Gastroesophageal sphincter (tissue), 4 donors: ENCODE results near the gene PHACTR1. TPM values are rescaled to one million over a fixed set of nuclear protein-coding genes. Genes with fewer than 3 reads are reported as not detected.

ENCODE experiments used
- ATAC-seq: fragments of 150-250 bp; one replicate; pipeline ENCODE4 v1.9.1; 2016; ENCODE audit warnings: mild to moderate bottlenecking, moderate library complexity
- H3K27ac ChIP-seq, 4 donors: fragments of 200-600 bp; sonication (generic) in 3 of 4; 1 replicate in 3 of 4; 2 replicates in 1 of 4; pipeline ENCODE4 v1.5.1; 2016 to 2019
- H3K27me3 ChIP-seq: fragments of 200-600 bp; sonication (generic); one replicate; pipeline ENCODE4 v1.5.1; 2019
- H3K36me3 ChIP-seq, 2 donors: fragments of 200-600 bp; sonication (generic); one replicate each; pipeline ENCODE4 v1.5.1; 2019; ENCODE audit warnings: control low read depth in 1 of 2
- H3K4me1 ChIP-seq, 3 donors: fragments of 200-600 bp; sonication (generic); 1 replicate in 2 of 3; 2 replicates in 1 of 3; pipeline ENCODE4 v1.5.1; 2016 to 2019; ENCODE audit warnings: control low read depth in 2 of 3
- H3K4me3 ChIP-seq, 2 donors: fragments of 200-600 bp; sonication (generic); one replicate each; pipeline ENCODE4 v1.5.1; 2019; ENCODE audit warnings: mild to moderate bottlenecking in 1 of 2, moderate library complexity in 1 of 2
- H3K9me3 ChIP-seq, 3 donors: fragments of 200-600 bp; sonication (generic); one replicate each; pipeline ENCODE4 v1.5.1; 2017 to 2019; ENCODE audit warnings: control low read depth in 2 of 3
- EP300 ChIP-seq: sonication (generic); formaldehyde crosslinking; IDR thresholded peaks from one replicate; pipeline ENCODE4 v1.6.1; 2017; ENCODE audit warnings: antibody characterized with exemption, mild to moderate bottlenecking
- POLR2A ChIP-seq, 2 donors: fragments of 450-650 bp; IDR thresholded peaks; one replicate each; pipeline ENCODE4 v1.6.1; 2017; ENCODE audit warnings: antibody characterized with exemption in 2 of 2, mild to moderate bottlenecking in 2 of 2, moderate library complexity in 1 of 2
- POLR2AphosphoS5 ChIP-seq: sonication (generic); formaldehyde crosslinking; IDR thresholded peaks from one replicate; pipeline ENCODE4 v1.6.1; 2017; ENCODE audit warnings: antibody characterized with exemption
- WGBS, 2 donors: methylation state at CpG; one replicate each; pipeline ENCODE4 v1.1.5; 2018; ENCODE audit warnings: low coverage in 1 of 2; 5-methylcytosine and 5-hydroxymethylcytosine counted together
- total RNA-seq, 4 donors: library from RNA; depleted of rRNA; stranded (reverse); fragments of >200 nt; gene quantifications; one replicate each; pipeline ENCODE4 v1.1.0, GENCODE V29; 2016
- TF ChIP-seq, protein P1 (sequence below), 4 experiments: fragments of 200-600 bp in 2 of 4; fragments of 450-650 bp in 2 of 4; sonication (generic) in 1 of 4; IDR thresholded peaks; one replicate each; pipeline ENCODE4 v1.5.1; 2017 to 2019; ENCODE audit warnings: antibody characterized with exemption in 4 of 4, mild to moderate bottlenecking in 2 of 4, moderate library complexity in 2 of 4

Gene PHACTR1
- total RNA-seq, 4 donors from 2014 or later: 0.20 to 27.3 (median 2.2) TPM

DNA sequence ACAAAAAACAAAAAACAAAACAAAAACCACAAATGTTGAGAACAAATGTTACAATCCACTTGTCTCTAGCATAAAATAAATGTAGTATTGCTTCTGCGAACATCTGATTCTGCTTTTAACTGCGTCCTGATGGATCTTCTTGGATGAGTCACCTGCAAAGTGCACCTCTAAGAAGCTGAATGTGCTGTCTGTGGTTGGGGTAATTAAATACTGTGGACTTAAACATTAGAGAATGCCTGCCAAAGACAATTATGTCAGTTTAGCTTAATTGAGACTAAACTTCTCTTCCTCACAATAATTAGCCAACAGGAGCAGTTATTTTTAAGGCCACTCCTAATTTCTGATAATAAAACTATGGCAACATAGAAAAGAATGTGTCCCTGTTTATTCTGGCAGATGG is 253.4 kb downstream of the PHACTR1 start:
- 100% methylated on average over 2 of the region's 2 CpGs for WGBS, 2 donors
- Histone ChIP-seq H3K27ac (no peak overlapping the region), H3K27me3 (no peaks in the 10 kb centered on the region), H3K9me3 (no peaks in the 10 kb centered on the region), H3K4me3 (no peak overlapping the region), H3K4me1 (no peaks in the 10 kb centered on the region), H3K36me3 (no peaks in the 10 kb centered on the region)
- TF ChIP-seq POLR2AphosphoS5 (no peak), POLR2A (IDR thresholded peaks at IDR 0.05) (no peak), EP300 (no peak)
- TF ChIP-seq, protein P1, sequence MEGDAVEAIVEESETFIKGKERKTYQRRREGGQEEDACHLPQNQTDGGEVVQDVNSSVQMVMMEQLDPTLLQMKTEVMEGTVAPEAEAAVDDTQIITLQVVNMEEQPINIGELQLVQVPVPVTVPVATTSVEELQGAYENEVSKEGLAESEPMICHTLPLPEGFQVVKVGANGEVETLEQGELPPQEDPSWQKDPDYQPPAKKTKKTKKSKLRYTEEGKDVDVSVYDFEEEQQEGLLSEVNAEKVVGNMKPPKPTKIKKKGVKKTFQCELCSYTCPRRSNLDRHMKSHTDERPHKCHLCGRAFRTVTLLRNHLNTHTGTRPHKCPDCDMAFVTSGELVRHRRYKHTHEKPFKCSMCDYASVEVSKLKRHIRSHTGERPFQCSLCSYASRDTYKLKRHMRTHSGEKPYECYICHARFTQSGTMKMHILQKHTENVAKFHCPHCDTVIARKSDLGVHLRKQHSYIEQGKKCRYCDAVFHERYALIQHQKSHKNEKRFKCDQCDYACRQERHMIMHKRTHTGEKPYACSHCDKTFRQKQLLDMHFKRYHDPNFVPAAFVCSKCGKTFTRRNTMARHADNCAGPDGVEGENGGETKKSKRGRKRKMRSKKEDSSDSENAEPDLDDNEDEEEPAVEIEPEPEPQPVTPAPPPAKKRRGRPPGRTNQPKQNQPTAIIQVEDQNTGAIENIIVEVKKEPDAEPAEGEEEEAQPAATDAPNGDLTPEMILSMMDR (IDR thresholded peaks at IDR 0.05): no peak
- ATAC-seq: no peak

DNA sequence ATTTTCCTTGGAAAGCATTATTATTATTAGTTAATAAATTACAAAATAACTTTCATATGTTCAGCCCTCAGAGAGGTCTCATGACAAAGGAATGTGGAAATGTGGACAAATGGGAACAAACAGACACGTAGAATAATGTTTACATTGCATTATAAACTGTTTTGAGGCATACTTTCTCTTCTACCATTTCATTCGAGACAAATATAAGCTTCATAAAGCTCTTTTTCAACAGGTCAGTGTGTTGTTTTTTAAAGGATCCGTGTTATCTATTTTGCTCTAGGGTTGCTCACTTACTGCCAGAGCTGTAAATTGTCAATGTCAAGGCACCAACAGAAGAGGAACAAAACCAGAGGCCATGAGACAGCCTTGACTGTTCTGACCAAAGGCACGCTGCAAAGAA is 256.8 kb downstream of the PHACTR1 start:
- no peaks in the 10 kb centered on the region for H3K9me3 ChIP-seq
- WGBS, 2 donors: 15 to 30% methylated on average over 3 to 4 of the region's 4 CpGs

DNA sequence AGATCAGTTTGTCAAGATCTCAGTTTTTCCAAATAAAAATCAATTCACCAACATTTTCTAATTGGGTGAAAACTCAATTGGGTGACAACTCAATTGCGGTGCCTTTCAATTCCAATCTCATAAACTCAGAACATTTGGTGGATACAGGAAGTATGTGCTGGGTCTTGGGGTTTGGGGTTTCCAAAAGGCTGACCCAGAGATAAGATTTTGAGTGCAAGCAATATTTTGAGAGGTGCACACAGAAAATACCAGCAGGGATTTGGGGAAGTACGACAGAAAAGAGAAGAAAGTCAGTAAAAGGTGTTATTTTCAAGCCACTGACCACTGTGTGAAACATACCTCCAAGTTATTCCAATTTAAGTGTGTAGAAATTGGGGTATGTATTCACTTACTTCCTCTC is 258.0 kb downstream of the PHACTR1 start:
- ATAC-seq: no peak
- Histone ChIP-seq H3K27ac (no peak overlapping the region), H3K4me3 (no peak overlapping the region), H3K27me3 (no peaks in the 10 kb centered on the region), H3K9me3 (no peaks in the 10 kb centered on the region), H3K36me3 (no peaks in the 10 kb centered on the region), H3K4me1 (no peaks in the 10 kb centered on the region)
- WGBS, 2 donors: 80 to 83% methylated on average over 1 to 2 of the region's 2 CpGs
- TF ChIP-seq, protein P1 (IDR thresholded peaks at IDR 0.05): no peak
- TF ChIP-seq POLR2A (IDR thresholded peaks at IDR 0.05) (no peak), POLR2AphosphoS5 (no peak), EP300 (no peak)

More for the DNA sequence above, 256.8 kb downstream of the PHACTR1 start:
- Histone ChIP-seq H3K27ac (no peak overlapping the region), H3K4me1 (no peaks in the 10 kb centered on the region), H3K36me3 (no peaks in the 10 kb centered on the region), H3K4me3 (no peak overlapping the region), H3K27me3 (no peaks in the 10 kb centered on the region)
- TF ChIP-seq POLR2A (IDR thresholded peaks at IDR 0.05) (no peak), POLR2AphosphoS5 (no peak), EP300 (no peak)
- TF ChIP-seq, protein P1 (IDR thresholded peaks at IDR 0.05): no peak
- ATAC-seq: no peak

DNA sequence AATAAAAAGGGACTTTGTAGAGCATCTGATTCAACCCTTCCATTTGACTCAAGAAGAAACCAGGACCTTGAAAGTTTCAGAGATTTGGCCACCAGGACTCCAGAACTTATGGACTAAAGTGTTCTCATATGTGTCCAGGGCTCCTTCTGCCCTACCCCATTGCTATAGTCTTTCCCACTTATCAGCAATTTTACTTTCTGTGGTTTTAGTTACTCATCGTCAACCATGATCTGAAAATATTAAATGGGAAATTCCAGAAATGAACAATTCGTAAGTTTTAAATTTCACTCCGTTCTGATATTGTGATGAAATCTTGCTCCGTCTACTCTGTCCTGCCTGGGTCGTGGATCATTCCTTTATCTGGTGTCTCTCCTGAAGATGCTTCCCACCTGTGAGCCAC is 259.8 kb downstream of the PHACTR1 start:
- no peak overlapping the region for H3K27ac ChIP-seq

DNA sequence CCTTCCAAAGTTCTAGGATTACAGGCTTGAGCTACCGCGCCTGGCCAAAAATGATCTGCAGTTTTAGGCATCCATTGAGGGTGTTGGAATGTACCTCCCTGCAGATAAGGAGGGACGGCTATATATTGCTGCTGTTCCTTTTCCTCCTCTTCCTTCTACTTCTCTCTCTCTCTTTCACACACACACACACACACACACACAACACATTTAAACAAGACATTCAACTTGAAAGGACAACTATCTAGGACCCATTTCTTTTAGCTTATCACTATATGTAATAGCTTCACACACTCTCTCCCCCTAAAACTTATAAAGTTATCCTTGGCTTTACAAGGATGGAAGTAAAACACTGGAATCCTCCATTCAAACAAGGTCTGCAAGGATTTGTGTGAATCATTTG is 260.6 kb downstream of the PHACTR1 start:
- WGBS, 2 donors: 100% methylated on average over 3 of the region's 3 CpGs
- Histone ChIP-seq H3K4me3 (no peak overlapping the region), H3K27ac (no peak overlapping the region), H3K4me1 (no peaks in the 10 kb centered on the region), H3K36me3 (no peaks in the 10 kb centered on the region), H3K27me3 (no peaks in the 10 kb centered on the region), H3K9me3 (no peaks in the 10 kb centered on the region)
- no peak for ATAC-seq
- no peak for TF ChIP-seq POLR2AphosphoS5
- TF ChIP-seq, protein P1 (IDR thresholded peaks at IDR 0.05): no peak
- no peak for TF ChIP-seq EP300
- TF ChIP-seq POLR2A (IDR thresholded peaks at IDR 0.05): no peak

More for the DNA sequence above, 259.8 kb downstream of the PHACTR1 start:
- 83 to 89% methylated on average over 5 of the region's 5 CpGs for WGBS, 2 donors
- H3K27me3 ChIP-seq: no peaks in the 10 kb centered on the region
- H3K4me1 ChIP-seq: no peaks in the 10 kb centered on the region
- H3K9me3 ChIP-seq: no peaks in the 10 kb centered on the region
- H3K36me3 ChIP-seq: no peaks in the 10 kb centered on the region
- no peak overlapping the region for H3K4me3 ChIP-seq
- no peak for TF ChIP-seq POLR2AphosphoS5
- TF ChIP-seq, protein P1 (IDR thresholded peaks at IDR 0.05): no peak
- TF ChIP-seq POLR2A (IDR thresholded peaks at IDR 0.05): no peak
- no peak for TF ChIP-seq EP300
- ATAC-seq: no peak
